Measurements from ENCODE around the gene RPL26. TPM values are rescaled to one million over a fixed set of nuclear protein-coding genes. Genes with fewer than 3 reads are reported as not detected.

The RPL26 gene
- total RNA-seq, 1 donor from 2014 or later = 1,699 TPM

DNA sequence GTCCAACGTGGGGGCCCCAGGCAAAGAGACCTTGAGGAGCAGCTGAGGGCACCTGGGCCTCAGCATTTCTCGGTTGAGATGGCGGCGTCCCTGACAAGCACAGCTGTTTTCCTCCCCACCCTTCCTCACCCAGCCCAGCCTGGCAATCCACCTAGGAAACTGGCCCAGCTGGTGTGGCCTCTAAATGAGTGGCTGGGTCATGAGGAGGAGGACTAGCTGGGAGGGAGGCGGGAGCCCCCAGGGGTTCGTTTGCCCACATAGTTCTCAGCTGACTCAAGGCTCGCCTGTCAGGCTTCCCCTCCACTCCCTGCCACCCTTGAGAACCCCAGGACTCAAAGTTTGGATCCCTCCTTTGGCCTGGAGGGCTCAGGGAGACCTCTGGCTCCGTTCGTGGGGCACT, 8.7 kb upstream of the RPL26 start:
- no peak for DNase-seq (ENCODE audit: low spot score, unreplicated experiment)
- H3K9me3 Mint-ChIP-seq (ENCODE audit: low read depth) = no peaks in the 10 kb centered on the region
- H3K27me3 Mint-ChIP-seq = peaks cover 23% of the 10 kb centered on the region
- TF ChIP-seq, protein P1, sequence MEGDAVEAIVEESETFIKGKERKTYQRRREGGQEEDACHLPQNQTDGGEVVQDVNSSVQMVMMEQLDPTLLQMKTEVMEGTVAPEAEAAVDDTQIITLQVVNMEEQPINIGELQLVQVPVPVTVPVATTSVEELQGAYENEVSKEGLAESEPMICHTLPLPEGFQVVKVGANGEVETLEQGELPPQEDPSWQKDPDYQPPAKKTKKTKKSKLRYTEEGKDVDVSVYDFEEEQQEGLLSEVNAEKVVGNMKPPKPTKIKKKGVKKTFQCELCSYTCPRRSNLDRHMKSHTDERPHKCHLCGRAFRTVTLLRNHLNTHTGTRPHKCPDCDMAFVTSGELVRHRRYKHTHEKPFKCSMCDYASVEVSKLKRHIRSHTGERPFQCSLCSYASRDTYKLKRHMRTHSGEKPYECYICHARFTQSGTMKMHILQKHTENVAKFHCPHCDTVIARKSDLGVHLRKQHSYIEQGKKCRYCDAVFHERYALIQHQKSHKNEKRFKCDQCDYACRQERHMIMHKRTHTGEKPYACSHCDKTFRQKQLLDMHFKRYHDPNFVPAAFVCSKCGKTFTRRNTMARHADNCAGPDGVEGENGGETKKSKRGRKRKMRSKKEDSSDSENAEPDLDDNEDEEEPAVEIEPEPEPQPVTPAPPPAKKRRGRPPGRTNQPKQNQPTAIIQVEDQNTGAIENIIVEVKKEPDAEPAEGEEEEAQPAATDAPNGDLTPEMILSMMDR (IDR thresholded peaks at IDR 0.05; ENCODE audit: unreplicated experiment) = no peak
- H3K36me3 Mint-ChIP-seq (ENCODE audit: insufficient read depth) = no peaks in the 10 kb centered on the region
- H3K27ac Mint-ChIP-seq = no peak overlapping the region
- H3K4me3 Mint-ChIP-seq (ENCODE audit: low read depth) = no peak overlapping the region
- H3K4me1 Mint-ChIP-seq (ENCODE audit: low read depth) = peaks cover under 1% of the 10 kb centered on the region

DNA sequence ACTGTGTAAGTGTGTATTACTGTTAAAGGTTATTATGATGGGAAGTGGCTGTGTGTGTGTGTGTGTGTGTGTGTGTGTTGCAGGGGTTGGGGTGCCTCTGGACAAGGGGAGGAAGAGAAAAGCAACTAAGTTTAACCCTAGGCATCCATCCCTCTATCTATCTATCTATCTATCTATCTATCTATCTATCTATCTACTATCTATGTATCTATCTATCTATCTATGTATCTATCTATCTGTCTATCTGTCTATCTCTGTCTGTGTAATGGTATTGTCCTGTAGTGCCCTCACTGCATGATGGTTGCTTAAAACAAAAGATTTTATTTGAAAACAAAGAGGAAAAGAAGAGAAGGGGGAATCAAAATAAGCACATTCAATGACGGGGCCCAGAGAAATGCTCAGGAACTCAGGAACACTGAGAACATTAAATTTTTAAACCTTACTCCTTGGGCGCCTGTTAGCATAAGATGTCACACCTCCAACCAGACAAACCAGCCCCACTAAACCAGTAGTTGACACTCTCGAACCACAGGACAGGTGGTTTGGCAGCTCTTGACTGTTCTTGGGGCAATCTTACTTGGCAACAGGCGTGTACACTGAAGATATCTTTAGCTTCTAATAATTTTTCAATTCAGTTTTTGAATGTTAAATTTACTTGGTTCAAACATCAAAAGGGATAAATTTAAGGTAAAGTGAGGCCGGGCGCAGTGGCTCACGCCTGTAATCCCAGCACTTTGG, 5.1 kb upstream of the RPL26 start:
- no peak for DNase-seq (ENCODE audit: low spot score, unreplicated experiment)
- H3K27me3 Mint-ChIP-seq = no peaks in the 10 kb centered on the region
- H3K36me3 Mint-ChIP-seq (ENCODE audit: insufficient read depth) = peaks cover under 1% of the 10 kb centered on the region
- H3K4me3 Mint-ChIP-seq (ENCODE audit: low read depth) = no peak overlapping the region
- no peaks in the 10 kb centered on the region for H3K9me3 Mint-ChIP-seq (ENCODE audit: low read depth)
- no peak overlapping the region for H3K27ac Mint-ChIP-seq
- H3K4me1 Mint-ChIP-seq (ENCODE audit: low read depth) = peaks cover 4% of the 10 kb centered on the region
- TF ChIP-seq, protein P1 (IDR thresholded peaks at IDR 0.05; ENCODE audit: unreplicated experiment) = no peak

DNA sequence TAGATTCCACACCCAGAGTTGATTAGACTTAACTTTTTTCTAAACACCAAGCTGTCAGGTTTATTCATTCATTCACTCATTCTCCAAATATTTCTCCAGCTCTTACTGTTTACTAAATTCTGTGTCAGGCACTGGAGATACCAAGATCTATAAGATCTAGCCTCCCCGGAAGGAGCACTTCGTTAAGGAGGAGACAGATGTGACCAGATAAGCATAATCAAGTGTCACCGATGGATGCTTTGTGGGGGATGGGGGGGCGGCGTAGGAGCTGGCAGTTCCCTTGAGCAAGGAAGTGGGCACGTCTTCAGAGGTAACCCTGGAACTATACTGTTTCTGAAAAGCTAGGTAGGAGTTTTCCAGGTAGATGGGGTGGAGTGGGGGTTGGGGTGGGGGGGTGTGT, 3.8 kb upstream of the RPL26 start:
- Mint-ChIP-seq H3K27ac (peak overlapping the region; percentile 14), H3K27me3 (no peaks in the 10 kb centered on the region), H3K9me3 (ENCODE audit: low read depth) (no peaks in the 10 kb centered on the region), H3K36me3 (ENCODE audit: insufficient read depth) (peaks cover 8% of the 10 kb centered on the region), H3K4me1 (ENCODE audit: low read depth) (peaks cover 15% of the 10 kb centered on the region), H3K4me3 (ENCODE audit: low read depth) (no peak overlapping the region)
- DNase-seq (ENCODE audit: low spot score, unreplicated experiment) = no peak
- TF ChIP-seq, protein P1 (IDR thresholded peaks at IDR 0.05; ENCODE audit: unreplicated experiment) = no peak

DNA sequence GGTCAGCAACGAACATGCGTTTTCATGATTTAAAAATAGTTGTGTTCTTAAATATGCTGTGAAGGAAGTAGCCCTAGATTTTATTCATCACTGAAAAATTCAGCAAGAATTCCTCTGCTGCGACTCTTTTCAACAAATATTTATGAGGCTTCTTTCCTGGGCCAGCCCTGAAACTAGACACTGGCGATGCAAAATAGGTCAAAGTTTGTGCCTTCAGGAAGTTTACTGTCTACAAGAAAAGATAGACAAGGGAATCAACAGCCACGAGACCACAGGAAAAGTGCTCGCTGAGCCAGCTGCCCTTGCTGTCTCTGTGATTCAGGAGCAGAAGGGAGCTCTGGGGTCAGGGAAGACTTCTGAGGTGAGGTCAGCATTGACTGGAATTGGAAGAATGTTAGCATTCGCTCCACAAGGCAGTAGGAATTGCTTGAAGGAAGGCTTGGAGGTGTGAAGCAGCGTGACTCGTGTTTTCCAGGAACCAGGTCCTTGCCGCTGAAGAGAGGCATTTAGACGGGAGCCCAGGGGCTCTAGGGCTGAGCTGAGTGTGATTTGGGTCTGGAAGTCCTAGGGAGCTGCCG, 1.9 kb upstream of the RPL26 start:
- peak overlapping the region; percentile 92 for H3K27ac Mint-ChIP-seq
- no peaks in the 10 kb centered on the region for H3K9me3 Mint-ChIP-seq (ENCODE audit: low read depth)
- H3K4me1 Mint-ChIP-seq (ENCODE audit: low read depth) = peaks cover 20% of the 10 kb centered on the region
- TF ChIP-seq, protein P1 (IDR thresholded peaks at IDR 0.05; ENCODE audit: unreplicated experiment) = no peak
- H3K36me3 Mint-ChIP-seq (ENCODE audit: insufficient read depth) = peaks cover 16% of the 10 kb centered on the region
- no peak for DNase-seq (ENCODE audit: low spot score, unreplicated experiment)
- peak overlapping the region; percentile 100 for H3K4me3 Mint-ChIP-seq (ENCODE audit: low read depth)
- H3K27me3 Mint-ChIP-seq = no peaks in the 10 kb centered on the region

DNA sequence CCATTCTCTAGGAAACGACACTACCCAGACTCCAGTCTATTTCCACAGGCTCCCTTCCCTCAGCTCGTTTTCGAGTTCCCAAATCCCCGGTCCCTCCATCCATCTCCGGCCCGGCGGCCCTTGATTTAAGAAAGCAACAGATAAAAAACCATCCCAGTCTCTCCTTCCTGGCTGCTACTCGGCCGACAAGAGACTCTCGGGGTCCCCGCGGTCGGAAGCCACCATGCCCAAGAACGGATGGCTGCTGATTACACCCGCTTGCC, 182 bp downstream of the RPL26 start:
- H3K27ac Mint-ChIP-seq = peak overlapping the region; percentile 99
- H3K9me3 Mint-ChIP-seq (ENCODE audit: low read depth) = no peaks in the 10 kb centered on the region
- H3K4me3 Mint-ChIP-seq (ENCODE audit: low read depth) = peak overlapping the region; percentile 100
- DNase-seq (ENCODE audit: low spot score, unreplicated experiment) = no peak
- peaks cover 22% of the 10 kb centered on the region for H3K4me1 Mint-ChIP-seq (ENCODE audit: low read depth)
- H3K36me3 Mint-ChIP-seq (ENCODE audit: insufficient read depth) = peaks cover 28% of the 10 kb centered on the region
- TF ChIP-seq, protein P1 (IDR thresholded peaks at IDR 0.05; ENCODE audit: unreplicated experiment) = no peak
- H3K27me3 Mint-ChIP-seq = no peaks in the 10 kb centered on the region

Measured in progenitor cell of endocrine pancreas (in vitro differentiated cells).